LNCAP (cell line): Measurements from ENCODE around the gene TDG.

Source experiments
- TF ChIP-seq, protein P1 (sequence below): fragments of 450-650 bp; IDR thresholded peaks from 2 replicates; pipeline ENCODE4 v1.5.1; 2017; ENCODE audit warnings: mild to moderate bottlenecking

Gene TDG

GRCh38 chr12:104010121-104010520 lies 44.4 kb downstream of the TDG start:
- TF ChIP-seq, protein P1, sequence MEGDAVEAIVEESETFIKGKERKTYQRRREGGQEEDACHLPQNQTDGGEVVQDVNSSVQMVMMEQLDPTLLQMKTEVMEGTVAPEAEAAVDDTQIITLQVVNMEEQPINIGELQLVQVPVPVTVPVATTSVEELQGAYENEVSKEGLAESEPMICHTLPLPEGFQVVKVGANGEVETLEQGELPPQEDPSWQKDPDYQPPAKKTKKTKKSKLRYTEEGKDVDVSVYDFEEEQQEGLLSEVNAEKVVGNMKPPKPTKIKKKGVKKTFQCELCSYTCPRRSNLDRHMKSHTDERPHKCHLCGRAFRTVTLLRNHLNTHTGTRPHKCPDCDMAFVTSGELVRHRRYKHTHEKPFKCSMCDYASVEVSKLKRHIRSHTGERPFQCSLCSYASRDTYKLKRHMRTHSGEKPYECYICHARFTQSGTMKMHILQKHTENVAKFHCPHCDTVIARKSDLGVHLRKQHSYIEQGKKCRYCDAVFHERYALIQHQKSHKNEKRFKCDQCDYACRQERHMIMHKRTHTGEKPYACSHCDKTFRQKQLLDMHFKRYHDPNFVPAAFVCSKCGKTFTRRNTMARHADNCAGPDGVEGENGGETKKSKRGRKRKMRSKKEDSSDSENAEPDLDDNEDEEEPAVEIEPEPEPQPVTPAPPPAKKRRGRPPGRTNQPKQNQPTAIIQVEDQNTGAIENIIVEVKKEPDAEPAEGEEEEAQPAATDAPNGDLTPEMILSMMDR: no peak

DNA sequence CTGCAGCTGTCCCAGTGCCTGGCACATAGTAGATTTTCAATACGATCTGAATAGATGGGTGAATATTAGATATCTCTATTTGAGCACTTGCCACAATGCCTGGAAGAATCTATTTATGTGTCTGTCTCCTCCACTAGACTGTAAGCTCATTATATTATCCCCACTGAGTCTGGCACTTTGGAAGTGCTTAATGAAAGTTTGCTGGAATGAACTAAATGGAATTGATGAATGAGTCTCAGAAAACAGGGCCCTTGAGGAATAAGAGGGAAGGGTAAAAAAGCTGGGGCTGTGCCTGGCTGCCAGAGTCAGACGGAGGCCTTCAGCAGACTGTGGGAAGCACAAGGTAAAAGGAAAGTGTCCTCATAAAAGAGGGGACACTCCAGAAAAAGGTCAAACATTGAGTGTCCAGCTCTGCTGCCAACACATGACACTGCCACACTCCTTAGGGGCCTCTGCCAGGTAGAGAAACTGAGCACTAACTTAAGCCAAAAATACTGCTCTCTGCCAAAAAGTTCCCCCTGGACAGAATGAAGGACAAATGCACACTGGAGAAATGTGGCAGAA lies 45.0 kb downstream of the TDG start:
- TF ChIP-seq, protein P1: no peak

DNA sequence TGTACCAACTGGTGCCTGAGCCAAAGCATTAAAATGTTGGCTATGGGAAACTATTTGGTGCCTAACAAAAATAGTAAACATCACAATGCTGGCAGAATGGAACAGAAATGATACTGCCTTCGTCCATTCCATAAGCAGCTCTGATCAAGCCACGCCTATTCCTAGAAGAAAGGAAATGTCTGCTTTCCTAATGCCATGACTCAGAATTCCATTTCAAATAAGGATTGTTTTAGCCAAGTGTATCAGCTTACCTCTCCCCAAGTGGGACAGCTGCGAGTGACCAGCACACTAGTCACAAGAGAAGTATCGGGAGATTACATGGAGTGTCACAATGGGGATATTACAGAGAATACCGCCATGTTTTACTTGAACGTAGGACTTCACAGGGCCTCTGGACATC lies 45.6 kb downstream of the TDG start:
- TF ChIP-seq, protein P1: no peak

- TF ChIP-seq, protein P1: no peak
Measured at GRCh38 chr12:104012331-104012730, 46.7 kb downstream of the TDG start.

DNA sequence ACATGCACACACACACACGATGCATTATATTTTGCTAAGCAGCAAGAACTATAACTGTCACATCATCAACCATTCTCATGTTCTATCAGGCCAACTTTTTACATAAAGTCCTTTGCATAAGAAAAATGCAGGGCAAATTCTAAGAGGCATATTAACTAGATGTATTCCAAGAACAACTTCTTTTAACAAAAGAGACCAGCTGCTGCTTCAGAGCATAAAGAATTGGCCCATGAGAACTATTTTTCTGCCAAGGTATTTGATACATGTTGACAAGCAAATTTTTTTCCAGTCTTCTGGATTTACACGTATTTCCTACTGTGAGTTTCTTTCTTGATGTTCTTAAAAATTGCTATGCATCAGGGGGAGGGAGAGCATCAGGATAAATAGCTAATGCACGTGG lies 57.1 kb downstream of the TDG start:
- TF ChIP-seq, protein P1: no peak

GRCh38 chr12:104023710-104024109 lies 58.0 kb downstream of the TDG start:
- TF ChIP-seq, protein P1: no peak

DNA sequence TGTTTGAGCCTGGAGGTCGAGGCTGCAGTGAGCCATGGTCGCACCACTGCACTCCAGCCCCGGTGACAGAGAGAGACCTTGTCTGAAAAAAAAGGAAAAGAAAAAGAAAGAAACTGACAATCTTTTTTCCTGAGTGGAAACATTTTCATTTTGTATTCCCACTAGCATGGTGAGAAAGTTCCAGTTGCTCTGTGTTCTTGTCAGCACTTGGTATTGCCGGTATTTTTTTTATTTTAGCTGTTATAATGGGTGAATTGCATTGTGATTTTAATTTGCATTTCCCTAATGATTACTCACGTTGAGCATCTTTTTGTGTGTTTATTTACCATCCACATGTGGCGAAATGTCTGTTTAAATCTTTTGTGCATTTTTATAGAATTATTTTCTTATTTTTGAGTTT lies 58.7 kb downstream of the TDG start:
- TF ChIP-seq, protein P1: no peak

- TF ChIP-seq, protein P1: no peak
Measured at GRCh38 chr12:104025771-104026170, 60.1 kb downstream of the TDG start.
